ENCODE measurements around the gene QRSL1. TPM values are rescaled to one million over a fixed set of nuclear protein-coding genes. Genes with fewer than 3 reads are reported as not detected.

QRSL1 gene
- polyA plus RNA-seq, 2 donors, result 3.6 to 5.6 TPM

DNA sequence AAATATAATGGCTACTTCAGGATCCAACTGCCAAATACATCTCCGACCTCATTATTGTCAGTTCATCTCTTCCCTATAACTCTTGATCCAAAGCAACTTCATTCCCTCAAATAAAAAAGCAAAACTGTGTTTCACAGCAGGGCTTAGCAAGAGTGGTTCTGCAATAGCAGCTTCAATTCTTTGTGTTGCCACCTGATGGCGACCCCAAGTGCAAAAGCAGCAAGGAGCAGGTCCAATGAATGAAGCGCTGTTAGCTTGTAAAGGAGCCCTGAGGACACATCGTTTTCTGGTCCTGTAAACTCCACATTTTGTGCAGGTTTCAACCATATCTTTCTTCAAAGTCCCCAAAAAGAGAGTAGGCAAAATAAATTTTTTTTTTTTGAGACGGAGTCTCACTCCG is 19.7 kb upstream of the QRSL1 start:
- peaks cover 0 to 2% of the 10 kb centered on the region in 2 donors for H3K36me3 ChIP-seq (ENCODE audit: control insufficient read depth in 2 of 2, insufficient read depth in 2 of 2, low read length in 1 of 2)
- H3K9me3 ChIP-seq (ENCODE audit: control insufficient read depth in 2 of 2, insufficient read depth in 1 of 2, low read depth in 1 of 2, low read length in 1 of 2), result no peaks in the 10 kb centered on the region
- no peak overlapping the region for H3K27ac ChIP-seq (ENCODE audit: low read depth in 2 of 2, low read length in 1 of 2)
- WGBS, 2 donors, result 76 to 77% methylated on average over 6 of the region's 6 CpGs
- H3K27me3 ChIP-seq (ENCODE audit: control insufficient read depth in 1 of 2, insufficient read depth in 2 of 2, low read length in 2 of 2), result no peaks in the 10 kb centered on the region
- no peaks in the 10 kb centered on the region for H3K4me1 ChIP-seq (ENCODE audit: control insufficient read depth in 2 of 2, insufficient read depth in 2 of 2, low read length in 1 of 2)
- H3K4me3 ChIP-seq (ENCODE audit: low read depth in 1 of 2, low read length in 2 of 2), result no peak overlapping the region

DNA sequence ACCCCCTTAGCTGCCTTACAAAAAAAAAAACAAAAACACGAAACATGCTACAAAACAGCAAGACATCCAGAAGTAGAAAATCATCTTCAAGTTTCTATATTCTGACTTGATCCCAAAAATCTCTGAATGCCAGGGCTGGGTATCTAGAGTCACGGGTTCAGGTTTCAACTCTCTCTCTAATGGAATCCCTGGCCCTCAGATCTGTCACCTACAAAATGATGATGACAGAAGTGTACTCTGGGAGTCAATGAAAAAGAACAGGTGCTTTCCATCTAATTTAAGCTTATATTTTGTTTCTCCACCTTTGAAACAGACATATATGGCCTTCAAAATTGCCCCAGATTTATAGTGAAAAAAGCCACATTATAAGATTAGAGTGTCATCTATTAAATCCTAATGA is 18.3 kb upstream of the QRSL1 start:
- no peaks in the 10 kb centered on the region for H3K9me3 ChIP-seq (ENCODE audit: control insufficient read depth in 2 of 2, insufficient read depth in 1 of 2, low read depth in 1 of 2, low read length in 1 of 2)
- H3K4me1 ChIP-seq (ENCODE audit: control insufficient read depth in 2 of 2, insufficient read depth in 2 of 2, low read length in 1 of 2), result no peaks in the 10 kb centered on the region
- no peaks in the 10 kb centered on the region for H3K36me3 ChIP-seq (ENCODE audit: control insufficient read depth in 2 of 2, insufficient read depth in 2 of 2, low read length in 1 of 2)
- H3K27ac ChIP-seq (ENCODE audit: low read depth in 2 of 2, low read length in 1 of 2), result no peak overlapping the region
- H3K4me3 ChIP-seq (ENCODE audit: low read depth in 1 of 2, low read length in 2 of 2), result no peak overlapping the region
- H3K27me3 ChIP-seq (ENCODE audit: control insufficient read depth in 1 of 2, insufficient read depth in 2 of 2, low read length in 2 of 2), result no peaks in the 10 kb centered on the region
- WGBS, 2 donors, result 82 to 91% methylated on average over 2 of the region's 2 CpGs

DNA sequence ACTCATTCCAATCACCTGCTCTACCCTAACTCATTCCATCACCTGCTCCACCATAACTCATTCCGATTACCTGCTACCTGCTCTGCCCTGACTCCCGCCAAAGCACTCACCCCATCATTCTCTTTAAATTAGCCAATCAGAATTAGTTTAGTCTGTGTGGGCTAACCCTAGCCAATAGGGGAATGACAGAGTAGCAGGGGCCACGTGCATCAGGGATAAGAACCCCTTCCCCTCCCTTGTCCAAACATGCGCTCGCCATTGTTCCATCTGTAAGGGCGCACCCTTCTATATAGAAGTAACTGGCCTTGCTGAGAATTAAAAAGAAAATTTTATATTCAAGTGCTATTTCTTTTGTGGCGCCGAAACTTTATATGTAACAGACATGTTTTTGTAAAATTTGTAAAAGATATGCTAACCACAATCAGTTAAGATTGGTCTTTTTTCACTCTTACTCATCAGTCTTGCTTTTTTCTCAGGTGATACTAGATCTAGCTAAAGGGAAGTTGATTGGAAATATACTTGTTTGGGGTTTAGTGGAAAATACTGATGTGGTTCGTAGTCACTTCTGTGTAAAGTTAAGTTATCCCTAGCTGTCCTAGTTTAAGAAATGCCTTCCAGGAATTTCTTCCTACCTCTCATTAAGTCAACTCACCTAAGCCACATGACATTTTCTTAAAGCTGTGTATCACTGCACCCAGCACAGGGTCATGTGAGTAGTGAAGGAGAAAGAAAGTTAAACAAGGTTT is 16.5 kb upstream of the QRSL1 start:
- Histone ChIP-seq H3K27me3 (ENCODE audit: control insufficient read depth in 1 of 2, insufficient read depth in 2 of 2, low read length in 2 of 2) (no peaks in the 10 kb centered on the region), H3K27ac (ENCODE audit: low read depth in 2 of 2, low read length in 1 of 2) (no peak overlapping the region), H3K4me1 (ENCODE audit: control insufficient read depth in 2 of 2, insufficient read depth in 2 of 2, low read length in 1 of 2) (no peaks in the 10 kb centered on the region), H3K4me3 (ENCODE audit: low read depth in 1 of 2, low read length in 2 of 2) (no peak overlapping the region), H3K9me3 (ENCODE audit: control insufficient read depth in 2 of 2, insufficient read depth in 1 of 2, low read depth in 1 of 2, low read length in 1 of 2) (no peaks in the 10 kb centered on the region), H3K36me3 (ENCODE audit: control insufficient read depth in 2 of 2, insufficient read depth in 2 of 2, low read length in 1 of 2) (peaks cover 0 to 2% of the 10 kb centered on the region in 2 donors)
- 92 to 93% methylated on average over 9 of the region's 9 CpGs for WGBS, 2 donors

DNA sequence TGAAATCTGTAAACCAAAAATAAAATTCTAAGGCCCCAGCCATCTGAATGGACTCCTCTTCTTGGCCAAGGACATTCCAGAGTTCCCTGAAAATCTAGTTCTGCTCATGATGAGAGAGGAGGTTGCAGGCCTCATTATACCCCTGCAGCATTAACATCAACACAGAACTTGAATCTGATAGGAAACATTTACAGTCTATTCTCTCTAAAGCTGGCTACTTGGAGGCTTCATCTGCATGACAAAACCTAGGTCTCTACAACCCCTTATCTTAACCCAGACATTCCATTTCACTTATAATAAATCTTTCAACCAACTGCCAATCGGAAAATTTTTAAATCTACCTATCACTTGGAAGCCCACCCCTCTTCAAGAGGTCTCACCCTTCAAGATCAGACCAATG is 15.8 kb upstream of the QRSL1 start:
- H3K9me3 ChIP-seq (ENCODE audit: control insufficient read depth in 2 of 2, insufficient read depth in 1 of 2, low read depth in 1 of 2, low read length in 1 of 2), result no peaks in the 10 kb centered on the region
- no peaks in the 10 kb centered on the region for H3K27me3 ChIP-seq (ENCODE audit: control insufficient read depth in 1 of 2, insufficient read depth in 2 of 2, low read length in 2 of 2)
- WGBS, 2 donors, result 93 to 100% methylated on average over 1 of the region's 1 CpG
- no peak overlapping the region for H3K27ac ChIP-seq (ENCODE audit: low read depth in 2 of 2, low read length in 1 of 2)
- no peak overlapping the region for H3K4me3 ChIP-seq (ENCODE audit: low read depth in 1 of 2, low read length in 2 of 2)
- no peaks in the 10 kb centered on the region for H3K4me1 ChIP-seq (ENCODE audit: control insufficient read depth in 2 of 2, insufficient read depth in 2 of 2, low read length in 1 of 2)
- peaks cover 0 to 2% of the 10 kb centered on the region in 2 donors for H3K36me3 ChIP-seq (ENCODE audit: control insufficient read depth in 2 of 2, insufficient read depth in 2 of 2, low read length in 1 of 2)

DNA sequence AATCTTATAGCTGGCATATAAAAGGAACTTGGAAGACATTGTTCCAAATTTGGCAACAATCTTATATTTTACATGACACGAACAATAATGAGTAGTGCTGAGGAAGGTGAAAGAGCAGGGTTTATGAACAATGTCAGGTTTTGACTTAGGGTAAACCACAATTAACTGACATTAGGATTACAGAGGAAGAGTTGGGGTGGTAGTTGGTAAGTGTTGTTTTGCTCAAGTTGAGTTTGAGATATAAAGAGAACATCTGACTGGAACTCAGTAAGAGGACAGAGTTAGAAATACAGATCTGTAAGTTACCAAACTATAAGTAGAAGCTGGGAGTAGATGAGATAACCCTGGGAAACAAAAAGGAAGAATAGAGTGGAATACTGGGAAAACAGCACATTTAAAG is 15.2 kb upstream of the QRSL1 start:
- Histone ChIP-seq H3K27ac (ENCODE audit: low read depth in 2 of 2, low read length in 1 of 2) (no peak overlapping the region), H3K9me3 (ENCODE audit: control insufficient read depth in 2 of 2, insufficient read depth in 1 of 2, low read depth in 1 of 2, low read length in 1 of 2) (no peaks in the 10 kb centered on the region), H3K4me1 (ENCODE audit: control insufficient read depth in 2 of 2, insufficient read depth in 2 of 2, low read length in 1 of 2) (no peaks in the 10 kb centered on the region), H3K27me3 (ENCODE audit: control insufficient read depth in 1 of 2, insufficient read depth in 2 of 2, low read length in 2 of 2) (no peaks in the 10 kb centered on the region), H3K36me3 (ENCODE audit: control insufficient read depth in 2 of 2, insufficient read depth in 2 of 2, low read length in 1 of 2) (peaks cover 0 to 2% of the 10 kb centered on the region in 2 donors), H3K4me3 (ENCODE audit: low read depth in 1 of 2, low read length in 2 of 2) (no peak overlapping the region)
- 59 to 63% methylated on average over 1 of the region's 1 CpG for WGBS, 2 donors

DNA sequence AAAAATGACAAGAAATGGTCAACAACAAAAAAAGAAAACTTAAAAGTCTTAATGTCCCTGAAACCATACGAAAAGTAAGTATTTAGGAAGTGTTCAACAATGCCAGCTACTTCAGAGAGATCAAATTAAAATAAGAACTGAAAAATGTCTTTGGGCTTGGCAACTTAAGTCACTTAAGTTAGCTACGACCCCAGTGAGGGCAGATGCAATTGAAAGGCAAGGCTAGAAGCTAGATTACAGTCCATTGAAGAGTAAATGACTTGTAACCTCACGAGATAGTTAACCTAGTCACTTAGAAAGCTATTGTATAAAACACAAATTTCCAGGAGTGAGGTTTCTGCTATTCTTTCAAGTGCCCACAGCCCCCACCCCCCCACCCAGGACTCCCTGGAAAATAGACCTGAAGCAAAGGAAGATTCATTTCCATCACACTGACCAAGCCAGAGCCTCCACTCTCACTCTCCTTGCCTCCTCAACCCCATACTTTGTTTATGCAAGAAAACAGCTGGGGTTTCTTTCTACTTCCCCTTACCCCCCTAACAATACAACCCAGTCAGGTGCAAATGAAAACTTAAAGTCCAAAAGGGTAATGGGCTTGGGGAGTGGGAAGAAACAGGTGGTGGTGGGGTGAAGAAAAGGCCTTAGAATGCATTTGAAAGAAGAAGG is 14.7 kb upstream of the QRSL1 start:
- Histone ChIP-seq H3K36me3 (ENCODE audit: control insufficient read depth in 2 of 2, insufficient read depth in 2 of 2, low read length in 1 of 2) (peaks cover 0 to 2% of the 10 kb centered on the region in 2 donors), H3K9me3 (ENCODE audit: control insufficient read depth in 2 of 2, insufficient read depth in 1 of 2, low read depth in 1 of 2, low read length in 1 of 2) (no peaks in the 10 kb centered on the region), H3K4me3 (ENCODE audit: low read depth in 1 of 2, low read length in 2 of 2) (no peak overlapping the region), H3K27ac (ENCODE audit: low read depth in 2 of 2, low read length in 1 of 2) (no peak overlapping the region), H3K4me1 (ENCODE audit: control insufficient read depth in 2 of 2, insufficient read depth in 2 of 2, low read length in 1 of 2) (no peaks in the 10 kb centered on the region), H3K27me3 (ENCODE audit: control insufficient read depth in 1 of 2, insufficient read depth in 2 of 2, low read length in 2 of 2) (no peaks in the 10 kb centered on the region)
- WGBS, 2 donors, result 76 to 84% methylated on average over 3 of the region's 3 CpGs

DNA sequence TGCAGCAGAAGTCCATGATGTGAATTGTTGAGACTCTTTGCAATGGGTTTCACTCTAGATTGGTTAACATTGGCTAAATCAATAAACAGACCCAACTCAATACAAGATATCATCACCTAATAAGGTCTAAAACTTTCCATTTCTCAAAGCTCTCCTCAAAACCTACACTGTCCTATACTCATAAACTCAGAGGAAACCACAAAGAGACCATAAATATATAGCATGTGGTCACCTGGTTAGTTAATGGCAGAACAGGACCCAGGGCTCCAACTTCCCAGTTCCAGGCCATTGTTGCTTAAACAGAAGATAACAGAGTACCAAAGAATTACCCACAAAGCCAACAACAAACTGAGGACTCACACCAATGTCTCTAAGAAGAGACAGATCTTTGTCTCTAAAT is 12.1 kb upstream of the QRSL1 start:
- Histone ChIP-seq H3K4me1 (ENCODE audit: control insufficient read depth in 2 of 2, insufficient read depth in 2 of 2, low read length in 1 of 2) (no peaks in the 10 kb centered on the region), H3K9me3 (ENCODE audit: control insufficient read depth in 2 of 2, insufficient read depth in 1 of 2, low read depth in 1 of 2, low read length in 1 of 2) (no peaks in the 10 kb centered on the region), H3K27me3 (ENCODE audit: control insufficient read depth in 1 of 2, insufficient read depth in 2 of 2, low read length in 2 of 2) (no peaks in the 10 kb centered on the region), H3K36me3 (ENCODE audit: control insufficient read depth in 2 of 2, insufficient read depth in 2 of 2, low read length in 1 of 2) (peaks cover 0 to 2% of the 10 kb centered on the region in 2 donors), H3K27ac (ENCODE audit: low read depth in 2 of 2, low read length in 1 of 2) (no peak overlapping the region), H3K4me3 (ENCODE audit: low read depth in 1 of 2, low read length in 2 of 2) (no peak overlapping the region)

DNA sequence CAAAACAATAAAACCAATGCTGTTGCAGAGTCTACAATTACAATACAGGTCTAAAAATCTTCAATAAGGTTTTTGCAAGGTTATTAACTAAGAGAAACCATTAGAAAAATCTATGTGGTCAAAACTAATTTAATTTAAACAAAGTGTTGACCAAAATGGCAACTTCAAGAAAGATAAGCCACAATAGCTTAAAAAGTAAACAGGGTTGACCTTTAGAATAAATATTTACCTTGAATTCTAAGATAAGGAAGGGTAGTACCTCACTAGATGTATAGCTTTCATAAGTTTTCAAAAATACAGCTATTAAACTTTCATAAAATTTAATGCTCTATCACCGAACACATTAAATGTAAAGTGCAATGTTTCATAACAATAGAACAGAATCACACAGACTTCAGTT is 11.5 kb upstream of the QRSL1 start:
- 90 to 98% methylated on average over 1 of the region's 1 CpG for WGBS, 2 donors
- no peak overlapping the region for H3K4me3 ChIP-seq (ENCODE audit: low read depth in 1 of 2, low read length in 2 of 2)
- H3K27me3 ChIP-seq (ENCODE audit: control insufficient read depth in 1 of 2, insufficient read depth in 2 of 2, low read length in 2 of 2), result no peaks in the 10 kb centered on the region
- H3K4me1 ChIP-seq (ENCODE audit: control insufficient read depth in 2 of 2, insufficient read depth in 2 of 2, low read length in 1 of 2), result no peaks in the 10 kb centered on the region
- H3K36me3 ChIP-seq (ENCODE audit: control insufficient read depth in 2 of 2, insufficient read depth in 2 of 2, low read length in 1 of 2), result peaks cover 0 to 2% of the 10 kb centered on the region in 2 donors
- H3K27ac ChIP-seq (ENCODE audit: low read depth in 2 of 2, low read length in 1 of 2), result no peak overlapping the region
- no peaks in the 10 kb centered on the region for H3K9me3 ChIP-seq (ENCODE audit: control insufficient read depth in 2 of 2, insufficient read depth in 1 of 2, low read depth in 1 of 2, low read length in 1 of 2)

DNA sequence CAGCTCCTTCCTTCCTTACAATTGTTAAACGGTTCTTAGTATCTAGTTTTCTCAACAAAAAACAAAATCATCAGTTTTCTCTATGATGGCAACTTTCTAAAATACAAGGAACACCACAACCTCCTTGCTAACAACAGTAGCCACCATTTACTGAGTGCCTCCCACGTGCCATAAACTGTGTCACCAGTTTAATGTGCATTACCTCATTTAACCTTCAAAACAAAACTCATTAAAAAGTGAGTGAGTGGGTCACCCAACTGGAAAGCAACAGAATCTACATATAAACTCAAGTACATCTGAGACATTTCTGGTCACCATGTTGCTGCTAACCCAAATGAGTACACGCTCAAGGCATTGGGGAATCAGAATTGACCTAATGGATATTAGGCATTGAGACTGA is 11.1 kb upstream of the QRSL1 start:
- H3K9me3 ChIP-seq (ENCODE audit: control insufficient read depth in 2 of 2, insufficient read depth in 1 of 2, low read depth in 1 of 2, low read length in 1 of 2), result no peaks in the 10 kb centered on the region
- no peaks in the 10 kb centered on the region for H3K4me1 ChIP-seq (ENCODE audit: control insufficient read depth in 2 of 2, insufficient read depth in 2 of 2, low read length in 1 of 2)
- no peak overlapping the region for H3K27ac ChIP-seq (ENCODE audit: low read depth in 2 of 2, low read length in 1 of 2)
- peaks cover 0 to 2% of the 10 kb centered on the region in 2 donors for H3K36me3 ChIP-seq (ENCODE audit: control insufficient read depth in 2 of 2, insufficient read depth in 2 of 2, low read length in 1 of 2)
- no peaks in the 10 kb centered on the region for H3K27me3 ChIP-seq (ENCODE audit: control insufficient read depth in 1 of 2, insufficient read depth in 2 of 2, low read length in 2 of 2)
- H3K4me3 ChIP-seq (ENCODE audit: low read depth in 1 of 2, low read length in 2 of 2), result no peak overlapping the region
- 65 to 71% methylated on average over 3 of the region's 3 CpGs for whole genome bisulfite sequencing, 2 donors

DNA sequence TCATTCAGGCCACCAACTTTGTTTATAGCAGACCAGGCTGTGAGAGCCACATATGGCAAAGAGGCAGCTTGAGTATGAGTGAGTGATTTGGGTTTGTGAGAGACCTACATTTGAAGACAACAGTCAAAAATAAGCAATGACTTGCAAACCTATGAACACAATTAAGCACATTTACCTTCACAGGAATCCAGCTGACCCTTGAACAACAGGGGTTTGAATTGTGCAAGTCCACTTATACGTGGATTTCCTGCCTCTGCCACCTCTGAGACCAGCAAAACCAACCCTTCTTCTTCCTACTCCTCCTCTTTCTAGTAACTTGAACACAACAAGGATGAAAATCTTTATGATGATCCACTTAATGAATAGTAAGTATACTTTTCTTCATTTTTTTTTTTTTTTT is 10.2 kb upstream of the QRSL1 start:
- H3K4me3 ChIP-seq (ENCODE audit: low read depth in 1 of 2, low read length in 2 of 2), result no peak overlapping the region
- no peak overlapping the region for H3K27ac ChIP-seq (ENCODE audit: low read depth in 2 of 2, low read length in 1 of 2)
- H3K36me3 ChIP-seq (ENCODE audit: control insufficient read depth in 2 of 2, insufficient read depth in 2 of 2, low read length in 1 of 2), result peaks cover 0 to 2% of the 10 kb centered on the region in 2 donors
- 83 to 86% methylated on average over 1 of the region's 1 CpG for WGBS, 2 donors
- H3K27me3 ChIP-seq (ENCODE audit: control insufficient read depth in 1 of 2, insufficient read depth in 2 of 2, low read length in 2 of 2), result no peaks in the 10 kb centered on the region
- no peaks in the 10 kb centered on the region for H3K9me3 ChIP-seq (ENCODE audit: control insufficient read depth in 2 of 2, insufficient read depth in 1 of 2, low read depth in 1 of 2, low read length in 1 of 2)
- H3K4me1 ChIP-seq (ENCODE audit: control insufficient read depth in 2 of 2, insufficient read depth in 2 of 2, low read length in 1 of 2), result no peaks in the 10 kb centered on the region
